Neuronal stem cell (in vitro differentiated cells): ENCODE measurements around the gene VILL.
A peak's percentile ranks its signal among the peaks of the same experiment; 100 is the strongest.

Experiments used
- DNase-seq: peaks from one replicate; pipeline ENCODE4 v3.0.0-alpha.2; 2013; ENCODE audit warnings: low spot score
- H2AFZ ChIP-seq: one replicate; pipeline ENCODE4 v1.6.1; 2013; ENCODE audit warnings: mild to moderate bottlenecking, low read length, inconsistent platforms
- H2AK5ac ChIP-seq: 2 replicates; pipeline ENCODE4 v1.6.1; 2013; ENCODE audit warnings: low read depth, mild to moderate bottlenecking, inconsistent platforms, low read length, moderate library complexity, mixed read lengths
- H2BK120ac ChIP-seq: 2 replicates; pipeline ENCODE4 v1.6.1; 2013; ENCODE audit warnings: low read depth, mild to moderate bottlenecking, inconsistent platforms, low read length, moderate library complexity, mixed read lengths
- H2BK12ac ChIP-seq: one replicate; pipeline ENCODE4 v1.6.1; 2013; ENCODE audit warnings: low read length, inconsistent platforms
- H2BK15ac ChIP-seq: 2 replicates; pipeline ENCODE4 v1.6.1; 2013; ENCODE audit warnings: mild to moderate bottlenecking, low read length, inconsistent platforms, mixed read lengths
- H2BK5ac ChIP-seq: one replicate; pipeline ENCODE4 v1.6.1; 2013; ENCODE audit warnings: inconsistent platforms, mild to moderate bottlenecking, low read length, moderate library complexity
- H3K14ac ChIP-seq: one replicate; pipeline ENCODE4 v1.6.1; 2013; ENCODE audit warnings: low read length, inconsistent platforms
- H3K18ac ChIP-seq: 2 replicates; pipeline ENCODE4 v1.6.1; 2013; ENCODE audit warnings: low read length, inconsistent platforms
- H3K23ac ChIP-seq: 2 replicates; pipeline ENCODE4 v1.6.1; 2013; ENCODE audit warnings: low read depth, mild to moderate bottlenecking, mixed read lengths, low read length, inconsistent platforms; ENCODE audit not compliant: poor library complexity
- H3K27ac ChIP-seq: replicated peaks from 3 replicates; pipeline ENCODE4 v1.5.1; 2013; ENCODE audit warnings: low read length, inconsistent platforms
- H3K27me3 ChIP-seq, 3 experiments: 2 replicates each; pipeline ENCODE4 v1.6.1; 2013; ENCODE audit warnings: low read length in 3 of 3, mild to moderate bottlenecking in 2 of 3, inconsistent platforms in 1 of 3, low read depth in 1 of 3, mixed read lengths in 1 of 3, moderate library complexity in 1 of 3; ENCODE audit not compliant: control insufficient read depth in 3 of 3, insufficient read depth in 3 of 3
- H3K36me3 ChIP-seq, 2 donors: replicated peaks in 1 of 2; 2 replicates each; pipeline ENCODE4 v1.6.1; 2013; ENCODE audit warnings: low read length in 2 of 2; ENCODE audit not compliant: control insufficient read depth in 2 of 2, insufficient read depth in 2 of 2
- H3K4ac ChIP-seq: 2 replicates; pipeline ENCODE4 v1.6.1; 2013; ENCODE audit warnings: inconsistent platforms, mild to moderate bottlenecking, low read length, moderate library complexity
- H3K4me1 ChIP-seq, 2 donors: 1 replicate in 1 of 2; 2 replicates in 1 of 2; pipeline ENCODE4 v1.6.1; 2013; ENCODE audit warnings: low read length in 2 of 2, low read depth in 1 of 2; ENCODE audit not compliant: control insufficient read depth in 2 of 2, insufficient read depth in 1 of 2
- H3K4me2 ChIP-seq: one replicate; pipeline ENCODE4 v1.6.1; 2013; ENCODE audit warnings: mild to moderate bottlenecking, low read length, inconsistent platforms; ENCODE audit not compliant: insufficient read depth, poor library complexity, severe bottlenecking
- H3K4me3 ChIP-seq, 2 donors: 2 replicates each; pipeline ENCODE4 v1.5.1; 2013; ENCODE audit warnings: low read length in 2 of 2, mild to moderate bottlenecking in 2 of 2, inconsistent platforms in 1 of 2, moderate library complexity in 1 of 2
- H3K79me1 ChIP-seq: one replicate; pipeline ENCODE4 v1.6.1; 2013; ENCODE audit warnings: low read depth, mild to moderate bottlenecking, inconsistent platforms, low read length, moderate library complexity
- H3K9ac ChIP-seq: one replicate; pipeline ENCODE4 v1.6.1; 2013; ENCODE audit warnings: mild to moderate bottlenecking, low read depth, low read length, inconsistent platforms; ENCODE audit not compliant: poor library complexity
- H3K9me3 ChIP-seq, 2 donors: replicated peaks in 1 of 2; 2 replicates each; pipeline versions ENCODE3 to v1.6.1; 2013; ENCODE audit warnings: low read length in 2 of 2, mild to moderate bottlenecking in 2 of 2, inconsistent platforms in 1 of 2, low read depth in 1 of 2, mixed read lengths in 1 of 2, moderate library complexity in 1 of 2; ENCODE audit not compliant: control insufficient read depth in 2 of 2, insufficient read depth in 1 of 2
- H4K8ac ChIP-seq: one replicate; pipeline ENCODE4 v1.6.1; 2013; ENCODE audit warnings: low read depth, mild to moderate bottlenecking, inconsistent platforms, low read length, moderate library complexity
- H4K91ac ChIP-seq: one replicate; pipeline ENCODE4 v1.6.1; 2013; ENCODE audit warnings: low read length, low read depth, mild to moderate bottlenecking, inconsistent platforms; ENCODE audit not compliant: poor library complexity
- WGBS, 2 donors: extraction: QIAGEN DNeasy Blood & Tissue Kit; methylation state at CpG; one replicate each; pipeline ENCODE4 v1.1.7; 2013; ENCODE audit warnings: missing lambda C conversion rate in 2 of 2, mixed read lengths in 1 of 2; ENCODE audit not compliant: insufficient read length in 2 of 2, insufficient replicate concordance in 1 of 2; ENCODE audit errors: extremely low coverage in 2 of 2; 5-methylcytosine and 5-hydroxymethylcytosine counted together

Gene VILL

GRCh38 chr3:38009807-38010591 lies 19.4 kb downstream of the VILL start:
- H2BK5ac ChIP-seq, result no peak overlapping the region
- H2BK120ac ChIP-seq, result no peak overlapping the region
- no peak overlapping the region for H2AK5ac ChIP-seq
- no peaks in the 10 kb centered on the region for H3K79me1 ChIP-seq
- no peak overlapping the region for H4K8ac ChIP-seq
- no peak overlapping the region for H4K91ac ChIP-seq
- H3K4me3 ChIP-seq, result no peak overlapping the region
- no peaks in the 10 kb centered on the region for H3K9me3 ChIP-seq
- DNase-seq, result no peak
- no peak overlapping the region for H3K27ac ChIP-seq
- H3K4ac ChIP-seq, result no peak overlapping the region
- H3K36me3 ChIP-seq, result peaks cover 44 to 95% of the 10 kb centered on the region in 2 donors
- peak overlapping the region; percentile 8 for H3K18ac ChIP-seq
- peaks cover 2 to 3% of the 10 kb centered on the region in 2 donors for H3K4me1 ChIP-seq
- no peaks in the 10 kb centered on the region for H3K27me3 ChIP-seq
- no CpG with 5 or more reads among the region's 27 CpGs for WGBS, 2 donors
- H3K23ac ChIP-seq, result peak overlapping the region; percentile 73
- no peak overlapping the region for H2BK12ac ChIP-seq
- no peak overlapping the region for H2BK15ac ChIP-seq
- no peak overlapping the region for H3K14ac ChIP-seq
- H3K4me2 ChIP-seq, result no peak overlapping the region
- no peak overlapping the region for H2AFZ ChIP-seq
- H3K9ac ChIP-seq, result peak overlapping the region; percentile 44

DNA sequence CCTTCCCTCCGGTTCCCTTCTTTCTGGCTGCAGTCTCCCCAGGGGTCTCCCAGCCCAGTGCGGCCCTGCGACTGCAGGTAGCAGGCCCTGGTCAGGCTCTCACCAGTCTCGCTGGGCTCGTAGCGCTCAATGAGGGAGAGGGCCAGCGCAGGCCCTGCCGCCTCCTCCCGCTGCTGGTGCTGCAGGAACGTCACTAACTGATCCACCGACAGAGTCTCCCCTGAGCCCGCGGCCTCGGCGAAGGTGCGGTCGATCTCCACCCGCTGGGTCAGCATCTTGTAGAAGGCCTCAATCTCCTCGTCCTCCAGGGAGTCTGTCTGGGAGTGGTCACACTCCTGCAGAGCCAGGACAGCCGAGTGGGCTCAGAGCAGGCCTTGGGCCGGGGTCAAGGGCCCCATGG lies 20.5 kb downstream of the VILL start:
- Histone ChIP-seq H3K4ac (no peak overlapping the region), H3K9me3 (peaks cover 2 to 5% of the 10 kb centered on the region in 2 donors), H2BK120ac (peak overlapping the region; percentile 18), H3K14ac (no peak overlapping the region), H3K9ac (peak overlapping the region; percentile 44), H3K23ac (peak overlapping the region; percentile 43), H3K18ac (no peak overlapping the region), H2BK15ac (no peak overlapping the region), H3K79me1 (no peaks in the 10 kb centered on the region), H3K4me3 (no peak overlapping the region), H2AFZ (no peak overlapping the region), H2BK12ac (peak overlapping the region; percentile 58), H3K4me2 (no peak overlapping the region), H3K36me3 (peaks cover 48 to 97% of the 10 kb centered on the region in 2 donors), H2AK5ac (no peak overlapping the region), H4K91ac (no peak overlapping the region), H3K4me1 (no peaks in the 10 kb centered on the region), H3K27me3 (no peaks in the 10 kb centered on the region), H3K27ac (no peak overlapping the region), H4K8ac (no peak overlapping the region), H2BK5ac (no peak overlapping the region)
- no peak for DNase-seq
- WGBS, 2 donors, result no CpG with 5 or more reads among the region's 21 CpGs

GRCh38 chr3:38015485-38015884 lies 24.9 kb downstream of the VILL start:
- Histone ChIP-seq H2BK5ac (no peak overlapping the region), H3K4me2 (no peak overlapping the region), H3K9ac (no peak overlapping the region), H3K4me3 (no peak overlapping the region), H2AFZ (no peak overlapping the region), H3K23ac (peak overlapping the region; percentile 58), H3K36me3 (peaks cover 47 to 98% of the 10 kb centered on the region in 2 donors), H4K91ac (no peak overlapping the region), H3K14ac (no peak overlapping the region), H2BK12ac (no peak overlapping the region), H4K8ac (no peak overlapping the region), H3K4ac (no peak overlapping the region), H3K18ac (no peak overlapping the region), H3K27me3 (no peaks in the 10 kb centered on the region), H3K4me1 (no peaks in the 10 kb centered on the region), H2BK15ac (no peak overlapping the region), H3K9me3 (peaks cover 6 to 13% of the 10 kb centered on the region in 2 donors), H2AK5ac (no peak overlapping the region), H2BK120ac (no peak overlapping the region), H3K79me1 (peaks cover 4% of the 10 kb centered on the region), H3K27ac (no peak overlapping the region)
- DNase-seq, result no peak
- no CpG with 5 or more reads among the region's 3 CpGs for WGBS, 2 donors

DNA sequence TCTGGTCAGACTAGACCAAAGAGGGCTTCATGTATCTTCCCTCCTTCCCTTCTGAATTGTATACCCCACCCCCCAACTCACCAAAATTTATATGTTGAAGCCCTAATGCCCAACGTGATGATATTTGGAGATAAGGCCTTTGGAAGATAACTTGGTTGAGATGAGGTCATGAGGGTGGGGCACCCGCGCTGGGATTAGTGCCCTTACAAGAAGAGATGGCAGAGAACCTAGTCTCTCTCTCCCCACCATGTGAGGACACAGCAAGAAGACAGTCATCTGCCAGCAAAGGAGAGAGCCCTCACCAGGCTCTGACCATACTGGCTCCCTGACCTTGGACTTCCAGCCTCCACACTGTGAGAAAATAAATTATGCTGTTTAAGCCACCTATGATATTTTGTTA lies 25.4 kb downstream of the VILL start:
- no peak overlapping the region for H2BK15ac ChIP-seq
- no peak overlapping the region for H3K9ac ChIP-seq
- DNase-seq, result no peak
- peaks cover 4% of the 10 kb centered on the region for H3K79me1 ChIP-seq
- H2BK120ac ChIP-seq, result no peak overlapping the region
- peaks cover 45 to 98% of the 10 kb centered on the region in 2 donors for H3K36me3 ChIP-seq
- H2AFZ ChIP-seq, result no peak overlapping the region
- H4K91ac ChIP-seq, result no peak overlapping the region
- no peak overlapping the region for H4K8ac ChIP-seq
- H3K4ac ChIP-seq, result no peak overlapping the region
- no peak overlapping the region for H2BK12ac ChIP-seq
- H3K27me3 ChIP-seq, result no peaks in the 10 kb centered on the region
- H3K4me1 ChIP-seq, result no peaks in the 10 kb centered on the region
- no peak overlapping the region for H3K18ac ChIP-seq
- H3K23ac ChIP-seq, result peak overlapping the region; percentile 58
- no peak overlapping the region for H3K4me2 ChIP-seq
- H3K27ac ChIP-seq, result no peak overlapping the region
- no peak overlapping the region for H2BK5ac ChIP-seq
- H3K9me3 ChIP-seq, result peaks cover 6 to 13% of the 10 kb centered on the region in 2 donors
- H2AK5ac ChIP-seq, result no peak overlapping the region
- H3K14ac ChIP-seq, result no peak overlapping the region
- no CpG with 5 or more reads among the region's 3 CpGs for WGBS, 2 donors
- H3K4me3 ChIP-seq, result no peak overlapping the region
